ENCODE measurements around the gene EEF1E1.

EEF1E1 gene

DNA sequence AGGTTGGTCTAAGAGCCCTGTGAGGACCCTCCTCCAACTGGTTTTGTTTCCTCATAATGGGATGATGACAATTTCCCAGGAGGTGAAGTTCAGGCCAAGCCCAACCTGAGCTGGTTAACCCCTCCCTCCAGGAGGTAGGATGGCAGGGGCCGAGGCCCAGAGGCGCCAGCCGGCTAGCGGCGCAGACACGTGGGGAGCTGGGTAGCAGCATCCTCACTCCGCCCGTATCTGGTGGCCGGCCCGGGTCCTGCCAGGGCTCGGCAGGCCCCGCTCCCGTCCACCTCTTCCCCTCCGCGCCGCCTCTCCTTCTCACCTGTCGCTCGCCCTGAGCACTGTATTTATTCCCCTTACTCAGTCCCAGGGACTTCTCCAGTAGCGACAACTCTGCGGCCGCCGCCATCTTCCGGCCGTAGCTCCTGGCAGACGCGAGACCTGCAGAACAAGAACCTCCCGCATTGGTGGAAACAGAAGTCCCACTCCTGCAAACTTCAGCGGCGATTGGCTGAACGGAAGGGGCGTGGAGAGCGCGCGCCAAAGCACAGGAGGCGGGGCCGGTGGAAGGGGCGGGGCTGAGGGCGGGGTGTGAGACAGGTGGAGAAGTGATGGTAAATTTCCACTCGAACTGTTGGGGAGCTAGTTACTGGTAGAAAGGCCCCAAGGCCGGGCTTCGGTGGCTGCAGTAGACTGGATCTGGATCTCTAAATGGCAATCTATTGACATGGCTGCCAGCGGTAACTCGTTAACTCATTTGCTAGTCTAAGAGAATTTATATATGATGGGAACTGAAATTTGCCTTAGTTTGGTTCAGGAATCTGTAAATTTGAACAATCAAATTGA is at the start of gene EEF1E1:
TSS of gene EEF1E1 (minus strand) at position 427 of the 837 bp plus-strand sequence. CDS start at position 400, 27 bp downstream.
- peak; percentile 97 to 98 for DNase-seq (ENCODE audit: low read depth in 1 of 2, low spot score in 1 of 2)

DNA sequence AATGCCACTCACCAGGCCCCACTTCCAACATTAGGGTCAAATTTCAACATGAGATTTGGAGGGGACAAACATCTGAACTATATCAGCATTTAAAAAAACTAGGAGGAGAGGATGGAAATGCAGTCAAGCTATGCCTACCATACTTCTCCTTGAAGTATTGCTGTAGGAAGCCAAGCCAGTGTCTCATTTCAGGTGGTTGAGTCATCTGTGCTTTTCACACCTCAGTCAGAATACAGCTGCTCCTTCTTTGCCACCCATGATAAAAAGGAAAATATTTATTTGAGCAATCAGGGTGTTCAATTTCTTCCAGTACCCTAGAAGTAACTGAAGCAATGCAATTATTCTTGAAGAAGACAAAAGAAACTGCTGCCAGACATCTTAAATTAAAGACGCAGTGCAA is 47.0 kb upstream of the EEF1E1 start:
- no peak for DNase-seq (ENCODE audit: low read depth in 1 of 2, low spot score in 1 of 2)

DNA sequence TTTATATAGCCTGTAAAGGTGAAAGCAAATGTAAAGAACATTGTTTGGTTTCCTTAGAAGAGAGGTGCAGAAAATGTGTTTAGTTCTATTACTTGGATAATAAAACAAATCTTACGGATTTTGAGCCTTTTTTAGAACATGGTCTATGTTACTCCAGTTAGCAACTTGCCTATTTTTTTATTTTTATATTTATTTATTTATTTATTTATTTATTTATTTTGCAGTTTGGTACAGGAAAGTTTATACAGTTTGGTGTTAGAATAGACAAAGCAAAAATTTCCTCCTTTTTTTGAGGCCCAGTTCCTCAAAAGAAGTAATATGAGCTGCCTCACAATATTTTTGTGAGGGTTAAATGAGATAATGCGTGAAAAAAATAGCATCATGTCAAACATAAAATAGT is 41.6 kb upstream of the EEF1E1 start:
- DNase-seq (ENCODE audit: low read depth in 1 of 2, low spot score in 1 of 2): no peak

DNA sequence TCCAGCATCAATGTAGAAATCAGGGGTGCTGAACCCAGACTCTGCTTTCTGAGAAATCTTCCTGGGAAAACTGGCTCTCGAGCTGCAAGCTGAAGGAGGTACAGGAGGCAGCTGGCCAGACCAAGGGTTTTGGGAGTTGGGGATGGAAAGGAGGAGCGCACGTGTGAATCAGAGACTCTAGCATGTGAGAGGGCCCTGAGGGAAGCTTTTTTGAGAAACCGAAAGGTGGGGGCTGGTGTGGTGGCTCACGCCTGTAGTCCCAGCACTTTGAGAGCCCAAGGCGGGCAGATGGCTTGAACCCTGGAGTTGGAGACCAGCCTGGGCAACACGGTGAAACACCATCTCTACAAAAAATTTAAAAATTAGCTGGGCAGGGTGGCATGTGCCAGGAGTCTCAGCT is 37.1 kb upstream of the EEF1E1 start:
- no peak for DNase-seq (ENCODE audit: low read depth in 1 of 2, low spot score in 1 of 2)

DNA sequence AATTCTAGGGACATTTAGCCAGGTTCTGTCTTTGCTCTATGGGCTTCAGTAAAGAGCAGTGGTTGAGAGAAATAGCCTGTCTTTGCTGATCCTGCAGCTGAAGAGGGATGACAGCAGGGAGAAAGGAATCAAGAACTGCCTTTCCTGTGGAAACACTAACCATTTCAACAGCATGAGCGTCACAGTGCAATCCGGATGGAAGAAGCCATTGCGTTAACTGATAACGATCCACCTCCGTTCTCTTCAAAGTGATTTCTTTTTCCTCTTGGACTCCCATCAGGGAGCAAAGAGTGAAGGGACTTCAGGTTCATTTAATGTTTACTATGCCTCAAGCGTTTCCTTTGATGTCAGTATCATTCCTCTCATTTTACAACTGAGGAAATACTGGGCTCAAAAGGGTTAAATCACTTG is 35.2 kb upstream of the EEF1E1 start:
- DNase-seq (ENCODE audit: low read depth in 1 of 2, low spot score in 1 of 2): no peak

DNA sequence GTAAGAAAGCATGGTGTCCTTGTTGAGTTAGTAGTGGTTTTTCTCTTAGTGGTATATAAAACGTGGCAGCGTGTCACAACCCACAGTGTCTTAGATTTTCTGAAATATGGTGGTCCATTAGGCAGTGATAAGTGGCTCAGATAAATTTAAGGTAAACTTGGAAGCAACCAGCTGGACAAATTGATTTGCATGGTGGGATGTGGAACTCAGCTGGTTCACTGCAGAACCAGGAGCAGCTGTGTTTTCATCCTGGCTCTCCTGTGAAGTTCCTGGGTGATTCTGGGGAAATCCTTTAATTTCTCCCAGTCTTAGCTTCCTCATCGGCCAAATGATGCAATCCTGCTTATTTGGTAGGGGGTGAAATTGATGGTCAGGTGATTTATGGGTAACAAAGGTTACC is 32.9 kb upstream of the EEF1E1 start:
- DNase-seq (ENCODE audit: low read depth in 1 of 2, low spot score in 1 of 2): no peak

DNA sequence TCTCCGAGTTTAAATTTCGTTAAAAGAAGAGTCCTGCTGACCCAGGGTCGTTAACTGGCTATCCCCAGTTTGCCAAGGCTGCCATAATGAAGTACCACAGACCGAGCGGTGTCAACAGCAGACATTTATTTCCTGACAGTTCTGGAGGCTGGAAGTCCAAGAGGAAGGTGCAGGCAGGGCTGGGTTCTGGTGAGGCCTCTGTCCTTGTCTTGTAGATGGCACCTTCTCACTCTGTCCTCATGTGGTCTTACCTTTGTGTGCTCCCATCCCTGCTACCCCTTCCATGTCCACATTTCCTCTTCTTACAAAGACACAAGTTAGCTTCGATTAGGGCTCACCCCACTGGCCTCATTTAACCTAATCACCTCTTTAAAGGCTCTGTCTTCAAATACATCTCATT is 29.8 kb upstream of the EEF1E1 start:
- no peak for DNase-seq (ENCODE audit: low read depth in 1 of 2, low spot score in 1 of 2)

DNA sequence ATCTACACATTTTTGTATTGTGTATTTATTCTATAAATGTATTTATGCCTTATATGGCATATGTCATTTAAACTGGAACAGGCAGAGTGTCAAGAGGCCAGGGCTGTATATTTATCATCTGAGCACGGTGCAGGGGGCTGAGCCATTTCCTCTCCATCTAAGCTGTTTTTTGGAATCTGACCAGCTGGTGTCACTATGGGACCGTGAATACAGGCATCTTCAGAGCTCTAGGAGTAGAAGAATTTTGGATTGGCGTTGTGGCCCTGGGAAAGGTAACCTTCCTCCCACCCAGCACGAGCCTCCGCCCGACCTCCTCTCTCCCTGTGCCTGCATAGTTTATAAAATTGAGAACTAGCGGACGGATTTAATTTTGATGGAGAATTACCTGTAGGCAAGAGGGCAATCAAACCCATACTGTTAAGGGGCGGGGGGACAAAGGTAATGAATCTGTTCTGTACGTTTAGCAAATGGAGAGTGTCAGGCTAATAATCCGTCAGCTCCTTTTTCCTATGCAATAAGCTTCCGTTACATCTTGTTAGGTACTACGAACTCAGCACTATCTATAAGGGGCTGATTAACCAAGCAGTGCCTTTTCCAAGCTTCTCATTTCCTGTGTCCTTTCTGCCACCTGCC is 29.0 kb upstream of the EEF1E1 start:
- DNase-seq (ENCODE audit: low read depth in 1 of 2, low spot score in 1 of 2): peak; percentile 1 to 21

DNA sequence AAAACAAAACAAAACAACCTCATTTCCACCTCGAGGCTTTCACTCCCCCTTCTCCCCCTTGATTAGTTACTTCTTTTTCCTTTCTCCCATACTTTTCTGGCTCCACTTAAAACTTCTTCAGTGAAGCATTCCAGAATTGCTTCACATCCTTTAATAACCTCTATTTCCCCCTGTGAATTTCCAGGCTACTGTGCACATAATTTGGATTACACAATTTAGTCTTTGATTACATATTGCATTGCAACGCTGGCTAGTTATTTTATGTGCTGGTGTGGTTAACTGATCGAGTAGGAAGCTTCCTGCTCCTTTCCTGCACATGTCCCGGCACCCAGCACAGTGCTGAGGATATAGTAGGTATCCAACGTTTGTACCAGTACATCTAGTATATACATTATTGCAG is 28.1 kb upstream of the EEF1E1 start:
- no peak for DNase-seq (ENCODE audit: low read depth in 1 of 2, low spot score in 1 of 2)

DNA sequence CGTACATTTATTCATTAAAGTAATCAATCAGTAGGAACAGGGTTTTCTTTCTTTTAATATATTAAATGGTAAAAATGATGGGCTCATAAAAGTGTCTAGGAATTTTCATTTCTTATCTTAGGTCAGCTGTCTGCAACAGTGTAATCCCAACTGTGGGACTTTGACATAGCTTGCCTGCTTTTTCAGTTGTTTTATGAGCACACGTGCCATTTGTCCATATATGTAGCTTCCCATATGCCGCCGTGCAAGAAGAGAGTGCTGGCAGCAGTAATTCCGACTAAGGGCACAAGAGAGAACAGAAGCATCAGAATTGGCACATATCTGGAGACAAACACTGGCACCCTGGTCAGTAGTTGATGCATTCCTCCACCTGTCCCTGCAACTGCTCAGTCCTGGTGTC is 20.9 kb upstream of the EEF1E1 start:
- DNase-seq (ENCODE audit: low read depth in 1 of 2, low spot score in 1 of 2): no peak

DNA sequence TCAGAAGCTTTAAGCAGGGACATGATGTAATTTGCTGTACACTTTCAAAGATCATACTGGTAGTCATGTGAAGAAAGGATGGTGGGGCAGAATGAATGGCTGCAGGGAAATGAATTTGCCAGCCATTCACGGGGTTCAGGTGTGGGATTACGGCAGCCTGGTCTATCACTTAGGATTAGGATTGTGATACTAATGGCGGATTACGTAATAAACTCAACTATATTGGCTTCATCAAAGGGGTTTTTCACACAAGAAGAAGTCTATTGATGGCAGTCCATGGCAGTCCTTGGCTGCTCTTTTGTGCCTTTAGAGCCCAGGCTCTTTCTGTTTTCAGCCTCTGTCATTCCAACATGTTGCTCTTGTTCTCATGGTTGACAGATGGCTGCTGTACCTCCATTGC is 12.6 kb upstream of the EEF1E1 start:
- no peak for DNase-seq (ENCODE audit: low read depth in 1 of 2, low spot score in 1 of 2)

DNA sequence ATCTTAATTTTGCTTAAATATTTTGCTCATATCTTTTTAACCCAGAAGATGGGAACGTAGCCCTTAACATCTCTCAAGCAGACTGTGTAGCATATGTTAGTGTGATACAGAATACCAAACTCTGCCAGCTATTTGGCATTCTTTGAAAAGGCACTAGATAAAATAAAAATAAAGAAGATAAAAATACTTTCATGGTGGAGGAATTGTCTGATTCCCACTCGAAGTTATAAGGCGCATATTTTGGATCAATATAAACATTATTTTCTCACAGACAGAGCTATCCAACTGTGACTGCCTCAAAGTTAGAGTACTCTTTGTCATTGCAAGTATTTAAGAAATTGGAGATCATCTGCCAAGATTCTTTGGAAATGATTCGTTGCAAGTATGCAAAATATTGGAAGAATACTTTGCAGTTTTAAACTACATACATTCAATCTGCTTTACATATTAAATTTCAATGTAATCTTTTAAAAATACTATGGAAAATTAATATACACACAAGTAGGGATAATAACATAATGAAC is 10.8 kb upstream of the EEF1E1 start:
- no peak for DNase-seq (ENCODE audit: low read depth in 1 of 2, low spot score in 1 of 2)

DNA sequence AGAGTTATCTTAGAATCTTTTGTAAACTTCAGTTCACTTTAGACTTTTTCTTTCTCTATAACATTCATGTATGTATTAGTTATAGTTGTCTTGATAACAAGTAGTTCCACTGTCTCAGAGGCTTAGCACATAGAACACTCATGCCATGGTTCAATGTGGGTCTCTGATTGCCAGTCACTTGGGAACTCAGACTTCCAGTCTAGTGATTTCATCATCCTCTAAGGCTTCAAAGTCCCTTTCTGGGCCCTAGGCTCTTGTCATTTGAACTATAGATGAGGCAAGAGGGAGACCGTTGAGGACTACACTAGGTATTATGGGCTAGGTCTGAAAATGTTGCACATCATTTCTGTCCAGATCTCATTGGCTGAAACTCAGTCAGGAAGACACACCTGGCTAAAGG is 8.4 kb upstream of the EEF1E1 start:
- no peak for DNase-seq (ENCODE audit: low read depth in 1 of 2, low spot score in 1 of 2)

DNA sequence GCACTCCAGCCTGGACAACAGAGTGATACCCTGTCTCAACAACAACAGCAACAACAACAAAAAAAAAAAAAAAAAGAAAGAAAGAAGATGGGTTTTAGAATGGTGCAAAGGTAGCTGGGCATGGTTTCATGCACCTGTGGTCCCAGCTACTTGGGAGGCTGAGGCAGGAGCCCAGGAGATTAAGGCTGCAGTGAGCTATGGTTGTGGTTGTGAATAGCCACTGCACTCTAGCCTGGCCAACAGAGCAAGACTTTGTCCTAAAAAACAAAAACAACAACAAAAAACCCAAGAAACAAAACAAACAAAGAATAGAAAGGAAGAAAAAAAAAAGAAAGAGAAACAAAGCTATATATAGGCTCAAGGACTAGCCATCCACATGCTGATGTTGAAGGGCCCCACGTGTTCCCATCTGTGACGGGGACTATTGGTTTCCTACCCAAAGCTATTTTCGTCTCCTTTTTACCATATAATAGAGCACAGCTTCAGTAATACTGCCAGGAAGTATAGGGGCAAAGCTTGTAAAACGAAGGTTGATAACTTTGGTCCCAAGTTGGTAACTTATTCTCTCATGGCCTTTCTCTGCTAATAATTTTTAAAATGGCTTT is 7.9 kb upstream of the EEF1E1 start:
- no peak for DNase-seq (ENCODE audit: low read depth in 1 of 2, low spot score in 1 of 2)

DNA sequence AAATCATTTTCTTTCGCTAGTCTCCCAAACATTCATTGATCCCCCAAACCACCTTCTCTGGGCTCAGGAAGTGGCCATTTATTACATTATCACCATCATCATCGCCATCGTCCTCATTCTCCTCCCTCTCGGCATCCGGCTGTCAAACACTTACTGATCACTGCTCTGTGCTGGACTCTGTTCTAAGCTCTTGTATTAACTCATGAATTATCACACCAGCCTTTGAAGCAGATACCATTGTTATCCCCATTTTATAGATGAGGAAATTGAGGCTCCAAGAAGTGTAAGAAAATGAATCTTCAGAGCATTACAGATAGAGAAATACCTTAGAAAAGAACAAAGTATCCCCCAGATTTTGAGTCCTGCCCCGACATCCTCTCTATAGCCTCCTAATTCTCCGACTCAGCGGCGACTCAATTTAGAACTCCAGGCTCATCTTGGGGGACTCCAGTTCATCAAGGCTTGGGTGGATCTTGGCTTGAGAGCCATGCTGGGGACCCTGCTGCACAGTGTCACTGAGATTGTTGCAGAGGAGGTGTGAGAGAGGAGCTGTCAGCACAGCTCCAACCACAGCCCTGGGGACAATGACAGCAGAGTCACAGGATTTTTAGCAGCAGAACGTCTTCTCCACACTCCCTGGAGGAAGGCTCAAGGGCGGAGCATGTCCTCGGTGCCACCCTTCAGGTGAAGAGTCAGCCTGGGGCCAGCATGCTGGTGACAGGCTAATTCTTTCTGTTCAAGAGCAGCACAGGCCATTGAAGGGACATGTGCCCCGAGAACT is 6.6 kb upstream of the EEF1E1 start:
- DNase-seq (ENCODE audit: low read depth in 1 of 2, low spot score in 1 of 2): no peak

DNA sequence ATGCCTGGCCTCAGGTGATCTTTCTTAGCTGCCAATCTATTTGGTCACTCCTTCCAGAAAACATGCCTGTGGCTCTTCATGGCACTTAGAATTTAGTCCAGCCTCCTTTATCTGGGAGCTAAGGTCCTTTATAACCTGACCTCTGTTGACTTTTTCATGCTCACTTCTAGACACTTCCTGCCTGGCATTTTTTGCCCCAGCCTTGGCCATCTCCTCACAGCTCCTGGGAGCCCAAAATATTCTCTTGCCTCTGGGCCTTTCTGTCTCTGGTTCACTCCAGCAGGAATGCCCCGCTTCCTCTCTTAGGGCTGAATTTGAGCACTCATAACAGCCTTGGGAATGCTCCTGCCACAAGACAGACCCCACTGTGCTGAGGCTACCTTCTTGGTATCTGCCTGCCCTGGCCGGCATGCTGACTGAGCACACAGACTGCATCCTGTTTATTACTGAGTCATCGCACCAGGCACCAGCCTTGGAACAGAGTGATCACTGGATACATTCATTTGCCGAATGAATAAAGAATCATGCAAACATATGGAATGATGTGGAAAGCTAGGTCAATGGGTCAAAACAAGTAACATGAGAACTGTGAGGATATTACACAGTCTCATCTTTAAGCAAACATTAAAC is 5.8 kb upstream of the EEF1E1 start:
- no peak for DNase-seq (ENCODE audit: low read depth in 1 of 2, low spot score in 1 of 2)

DNA sequence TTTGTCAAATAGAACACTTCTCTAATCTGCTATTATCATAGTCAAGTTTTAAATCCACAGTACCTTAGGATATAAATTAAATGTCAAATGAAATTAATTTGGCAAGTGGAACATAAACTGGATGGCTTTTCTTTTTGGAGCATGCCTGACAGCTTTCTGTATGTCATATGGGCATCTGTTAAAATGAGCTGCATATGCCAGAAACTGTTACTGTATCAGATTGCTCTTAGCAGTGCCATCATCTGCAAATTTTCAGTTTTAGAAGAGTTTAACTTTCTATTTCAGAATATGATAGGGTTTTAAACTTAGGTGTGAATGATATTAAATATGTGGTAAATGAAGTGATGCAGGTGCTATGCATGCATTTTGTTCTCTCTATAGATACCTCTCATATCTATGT is 3.4 kb upstream of the EEF1E1 start:
- no peak for DNase-seq (ENCODE audit: low read depth in 1 of 2, low spot score in 1 of 2)

DNA sequence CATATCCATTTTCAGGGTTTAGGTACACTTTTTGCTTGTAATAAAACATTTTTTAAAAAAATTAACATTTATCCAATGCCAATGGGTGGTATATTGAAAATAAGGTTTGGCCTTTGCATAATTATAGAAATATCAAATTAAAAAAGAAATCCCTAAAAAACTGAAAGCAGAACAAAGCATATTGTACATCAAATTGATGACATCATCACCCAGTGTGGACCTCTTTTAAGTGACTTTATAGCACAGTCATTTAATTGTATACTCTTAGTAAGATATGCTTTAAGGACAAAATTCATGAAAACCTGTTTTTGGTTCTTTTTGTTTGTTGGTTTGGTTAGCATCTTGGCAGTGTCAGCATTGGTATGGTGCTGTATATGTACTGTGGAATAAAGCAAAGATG is 1.4 kb upstream of the EEF1E1 start:
- no peak for DNase-seq (ENCODE audit: low read depth in 1 of 2, low spot score in 1 of 2)

DNA sequence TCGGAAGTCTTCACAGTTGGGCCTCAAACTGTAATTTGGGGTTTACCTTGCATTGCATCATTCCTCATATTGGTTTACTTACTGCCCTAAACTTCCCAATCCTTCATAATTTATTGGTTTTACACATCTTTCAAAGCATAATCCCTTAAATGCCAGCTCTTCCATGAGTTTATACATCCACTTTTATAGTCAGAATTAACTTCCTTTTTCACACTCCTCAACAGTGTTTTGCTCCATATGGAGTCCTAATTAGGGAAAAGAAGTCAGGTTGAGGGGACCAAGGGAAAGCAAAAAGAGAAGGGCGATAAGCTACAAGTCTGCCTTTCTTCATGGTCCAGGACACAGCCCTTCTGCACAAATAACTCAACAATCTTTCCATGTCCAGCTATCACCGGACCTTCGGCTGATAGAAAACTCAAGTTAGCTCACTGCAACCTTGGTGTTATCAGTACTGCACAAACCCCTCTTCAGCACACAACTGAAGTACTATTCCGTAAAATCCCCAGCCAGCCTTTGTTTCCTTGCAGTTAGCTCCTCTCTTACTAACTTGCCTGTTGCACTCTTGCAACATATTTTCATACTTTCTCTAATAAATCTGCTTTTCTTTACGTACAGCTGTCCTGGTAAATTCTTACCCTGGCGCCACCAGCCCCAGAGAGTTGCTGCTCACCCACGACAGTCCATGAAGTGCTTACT is 2.0 kb downstream of the EEF1E1 start:
- no peak for DNase-seq (ENCODE audit: low read depth in 1 of 2, low spot score in 1 of 2)

DNA sequence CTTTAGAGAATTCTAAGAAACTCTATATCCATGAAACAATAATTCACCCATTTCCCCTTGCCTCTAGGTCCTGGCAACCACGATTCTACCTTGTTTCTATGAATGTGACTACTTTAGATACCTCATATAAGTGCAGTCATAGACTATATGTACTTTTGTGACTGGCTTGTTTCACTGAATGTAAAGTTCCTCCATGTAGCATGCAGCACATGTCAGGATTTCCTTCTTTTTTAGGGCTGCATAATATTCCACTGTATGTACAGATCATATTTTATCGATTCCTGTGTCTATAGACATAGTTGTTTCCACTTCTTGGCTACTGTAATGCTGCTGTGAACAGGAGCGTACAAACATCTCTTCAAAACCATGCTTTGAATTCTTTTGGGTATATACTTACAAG is 11.7 kb downstream of the EEF1E1 start:
- DNase-seq (ENCODE audit: low read depth in 1 of 2, low spot score in 1 of 2): no peak
